ENCODE results near the gene SMLR1.

- TF ChIP-seq, protein P1, sequence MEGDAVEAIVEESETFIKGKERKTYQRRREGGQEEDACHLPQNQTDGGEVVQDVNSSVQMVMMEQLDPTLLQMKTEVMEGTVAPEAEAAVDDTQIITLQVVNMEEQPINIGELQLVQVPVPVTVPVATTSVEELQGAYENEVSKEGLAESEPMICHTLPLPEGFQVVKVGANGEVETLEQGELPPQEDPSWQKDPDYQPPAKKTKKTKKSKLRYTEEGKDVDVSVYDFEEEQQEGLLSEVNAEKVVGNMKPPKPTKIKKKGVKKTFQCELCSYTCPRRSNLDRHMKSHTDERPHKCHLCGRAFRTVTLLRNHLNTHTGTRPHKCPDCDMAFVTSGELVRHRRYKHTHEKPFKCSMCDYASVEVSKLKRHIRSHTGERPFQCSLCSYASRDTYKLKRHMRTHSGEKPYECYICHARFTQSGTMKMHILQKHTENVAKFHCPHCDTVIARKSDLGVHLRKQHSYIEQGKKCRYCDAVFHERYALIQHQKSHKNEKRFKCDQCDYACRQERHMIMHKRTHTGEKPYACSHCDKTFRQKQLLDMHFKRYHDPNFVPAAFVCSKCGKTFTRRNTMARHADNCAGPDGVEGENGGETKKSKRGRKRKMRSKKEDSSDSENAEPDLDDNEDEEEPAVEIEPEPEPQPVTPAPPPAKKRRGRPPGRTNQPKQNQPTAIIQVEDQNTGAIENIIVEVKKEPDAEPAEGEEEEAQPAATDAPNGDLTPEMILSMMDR (IDR thresholded peaks at IDR 0.05) = no peak
- TF ChIP-seq POLR2A (IDR thresholded peaks at IDR 0.05) = no peak
These were observed 23.8 kb downstream of the SMLR1 start for GRCh38 chr6:130851026-130851425.

Data from transverse colon (tissue), 3 donors.